Stomach smooth muscle (tissue), 2 donors: ENCODE measurements around the gene PRICKLE2.

Source experiments
- H3K27ac ChIP-seq: one replicate; pipeline ENCODE4 v1.7.0; 2013; ENCODE audit warnings: mild to moderate bottlenecking, low read length, inconsistent platforms
- H3K27me3 ChIP-seq, 2 donors: one replicate each; pipeline ENCODE4 v1.7.0; 2013; ENCODE audit warnings: low read length in 2 of 2; ENCODE audit not compliant: insufficient read depth in 2 of 2, control insufficient read depth in 1 of 2
- H3K36me3 ChIP-seq, 2 donors: one replicate each; pipeline ENCODE4 v1.7.0; 2013; ENCODE audit warnings: low read length in 2 of 2; ENCODE audit not compliant: control insufficient read depth in 2 of 2, insufficient read depth in 2 of 2
- H3K4me1 ChIP-seq: one replicate; pipeline ENCODE4 v1.7.0; 2013; ENCODE audit warnings: low read length; ENCODE audit not compliant: control insufficient read depth, insufficient read depth
- H3K4me3 ChIP-seq, 2 donors: one replicate each; pipeline ENCODE4 v1.7.0; 2013; ENCODE audit warnings: low read length in 2 of 2
- H3K9ac ChIP-seq, 2 donors: one replicate each; pipeline ENCODE4 v1.7.0; 2013; ENCODE audit warnings: low read length in 2 of 2, mild to moderate bottlenecking in 1 of 2
- H3K9me3 ChIP-seq, 2 donors: one replicate each; pipeline ENCODE4 v1.7.0; 2013; ENCODE audit warnings: low read length in 2 of 2; ENCODE audit not compliant: control insufficient read depth in 2 of 2
- donor health status: healthy.
- donor health status: Pancreatic carcinoma.

The PRICKLE2 gene

GRCh38 chr3:64046996-64047594 lies 178.2 kb downstream of the PRICKLE2 start:
- Histone ChIP-seq H3K36me3 (no peaks in the 10 kb centered on the region), H3K27ac (no peak overlapping the region), H3K4me3 (no peak overlapping the region), H3K9ac (no peak overlapping the region), H3K9me3 (no peaks in the 10 kb centered on the region), H3K27me3 (no peaks in the 10 kb centered on the region), H3K4me1 (no peaks in the 10 kb centered on the region)

DNA sequence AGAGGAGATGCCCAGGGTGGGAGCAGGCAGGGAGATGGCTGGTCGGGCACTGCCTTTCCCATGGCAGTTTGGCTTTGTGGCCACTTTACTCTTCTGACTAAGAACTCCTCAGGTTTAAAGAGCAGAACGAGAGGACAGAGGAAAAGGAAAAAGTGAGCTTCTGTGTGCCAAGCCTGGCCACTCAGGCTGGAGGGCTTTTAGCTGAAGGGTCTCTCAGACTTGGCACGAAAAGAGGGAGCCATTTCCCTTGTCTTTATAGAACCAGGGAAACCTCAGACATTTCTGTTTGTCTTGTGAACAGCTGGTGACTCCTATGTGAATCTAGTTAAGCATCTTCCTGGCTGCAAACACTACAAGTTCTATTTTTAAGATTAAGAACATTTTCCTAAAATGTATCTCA lies 178.7 kb downstream of the PRICKLE2 start:
- H3K36me3 ChIP-seq = no peaks in the 10 kb centered on the region
- H3K4me1 ChIP-seq = no peaks in the 10 kb centered on the region
- no peak overlapping the region for H3K4me3 ChIP-seq
- no peak overlapping the region for H3K27ac ChIP-seq
- H3K27me3 ChIP-seq = no peaks in the 10 kb centered on the region
- H3K9me3 ChIP-seq = no peaks in the 10 kb centered on the region
- H3K9ac ChIP-seq = no peak overlapping the region

GRCh38 chr3:64042952-64043351 lies 182.3 kb downstream of the PRICKLE2 start:
- no peaks in the 10 kb centered on the region for H3K36me3 ChIP-seq
- H3K4me3 ChIP-seq = no peak overlapping the region
- H3K9me3 ChIP-seq = no peaks in the 10 kb centered on the region

More at GRCh38 chr3:64042952-64043351, 182.3 kb downstream of the PRICKLE2 start:
- Histone ChIP-seq H3K9ac (no peak overlapping the region), H3K27me3 (no peaks in the 10 kb centered on the region), H3K4me1 (no peaks in the 10 kb centered on the region), H3K27ac (no peak overlapping the region)
